OCI-M1 (cell line): ENCODE measurements around the gene CSF3.
"Not testable (repeated sequence)": the region's sequence is repeated elsewhere in the genome, so short reads cannot be mapped to it uniquely, and the experiment has no call there.

Source experiments
- DNase-seq: peaks from one replicate; lab custom pipeline; 2025; lab: John Stamatoyannopoulos, UW

Gene CSF3

GRCh38 chr17:39997543-39997942 is 17.7 kb upstream of the CSF3 start:
- no peak for DNase-seq

- DNase-seq = no peak
These were observed 16.2 kb upstream of the CSF3 start for GRCh38 chr17:39999067-39999466.

GRCh38 chr17:40000161-40000560 is 15.1 kb upstream of the CSF3 start:
- no peak for DNase-seq

GRCh38 chr17:40001335-40001734 is 13.9 kb upstream of the CSF3 start:
- not testable (repeated sequence) for DNase-seq

GRCh38 chr17:40004072-40004471 is 11.2 kb upstream of the CSF3 start:
- DNase-seq = no peak

GRCh38 chr17:40004712-40005111 is 10.5 kb upstream of the CSF3 start:
- DNase-seq = no peak

- DNase-seq = no peak
These were observed 9.7 kb upstream of the CSF3 start for GRCh38 chr17:40005520-40005919.

GRCh38 chr17:40010946-40011500 is 4.2 kb upstream of the CSF3 start:
- DNase-seq = not testable (repeated sequence)

GRCh38 chr17:40012017-40012647 is 3.1 kb upstream of the CSF3 start:
- DNase-seq = not testable (repeated sequence)

- no peak for DNase-seq
These were observed 762 bp upstream of the CSF3 start for GRCh38 chr17:40014375-40014980.

GRCh38 chr17:40015998-40016985 is 1.1 kb downstream of the CSF3 start:
- DNase-seq = no peak

- DNase-seq = no peak
These were observed 2.3 kb downstream of the CSF3 start for GRCh38 chr17:40017422-40018080.

- no peak for DNase-seq
These were observed 3.2 kb downstream of the CSF3 start for GRCh38 chr17:40018211-40019121.

- DNase-seq = no peak
These were observed 4.1 kb downstream of the CSF3 start for GRCh38 chr17:40019140-40019991.

GRCh38 chr17:40020146-40020545 is 4.9 kb downstream of the CSF3 start:
- DNase-seq = no peak

- DNase-seq = no peak
These were observed 6.3 kb downstream of the CSF3 start for GRCh38 chr17:40021451-40021971.

GRCh38 chr17:40022497-40022896 is 7.3 kb downstream of the CSF3 start:
- DNase-seq = no peak

- DNase-seq = no peak
These were observed 7.8 kb downstream of the CSF3 start for GRCh38 chr17:40022961-40023541.

- no peak for DNase-seq
These were observed 8.5 kb downstream of the CSF3 start for GRCh38 chr17:40023590-40024292.
